ENCODE data around the gene RAD51B.

The RAD51B gene

DNA sequence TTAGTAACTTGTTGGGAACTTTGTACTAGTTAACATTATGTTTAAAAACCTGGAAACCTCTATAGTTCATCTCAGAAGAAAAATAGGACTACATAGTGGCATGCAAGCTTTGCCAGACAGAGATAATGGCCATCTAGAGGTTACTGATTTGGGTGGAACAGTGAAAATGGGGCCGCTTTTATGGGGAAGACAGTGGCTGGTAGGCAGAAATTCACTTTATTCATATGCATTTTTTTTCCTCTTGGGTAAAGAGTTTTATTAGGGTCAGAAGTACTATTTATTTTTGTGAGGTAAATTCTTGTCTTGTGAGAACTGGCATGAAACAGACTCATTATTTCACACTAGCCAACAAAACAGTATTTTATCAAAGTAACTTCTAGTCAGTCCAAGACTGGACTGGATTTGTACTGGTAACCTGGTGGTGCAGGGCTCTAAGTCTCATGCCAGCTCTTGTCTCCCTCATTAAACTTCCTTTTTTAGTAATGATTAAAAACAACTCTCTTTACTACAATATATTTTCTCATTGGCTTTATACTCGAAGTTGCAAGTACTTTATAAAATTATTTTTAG is 345.8 kb downstream of the RAD51B start:
- no peak overlapping the region for H3K9ac ChIP-seq (ENCODE audit: insufficient read length, low read depth)
- H3K9me3 ChIP-seq (ENCODE audit: insufficient read depth, low read length) = no peaks in the 10 kb centered on the region
- no peak overlapping the region for H3K4me3 ChIP-seq (ENCODE audit: insufficient read length, low read depth)
- H3K36me3 ChIP-seq (ENCODE audit: insufficient read depth, insufficient read length, low read length) = no peaks in the 10 kb centered on the region
- no peak for TF ChIP-seq YY1 (IDR thresholded peaks at IDR 0.05; ENCODE audit: insufficient read depth, insufficient read length)
- no peak for TF ChIP-seq SUZ12 (IDR thresholded peaks at IDR 0.05; ENCODE audit: extremely low read depth, insufficient read depth, insufficient read length)
- DNase-seq (ENCODE audit: low read depth, low spot score) = no peak
- no peaks in the 10 kb centered on the region for H3K4me1 ChIP-seq (ENCODE audit: insufficient read depth, insufficient read length)
- H3K27me3 ChIP-seq (ENCODE audit: insufficient read depth, insufficient read length) = no peaks in the 10 kb centered on the region

DNA sequence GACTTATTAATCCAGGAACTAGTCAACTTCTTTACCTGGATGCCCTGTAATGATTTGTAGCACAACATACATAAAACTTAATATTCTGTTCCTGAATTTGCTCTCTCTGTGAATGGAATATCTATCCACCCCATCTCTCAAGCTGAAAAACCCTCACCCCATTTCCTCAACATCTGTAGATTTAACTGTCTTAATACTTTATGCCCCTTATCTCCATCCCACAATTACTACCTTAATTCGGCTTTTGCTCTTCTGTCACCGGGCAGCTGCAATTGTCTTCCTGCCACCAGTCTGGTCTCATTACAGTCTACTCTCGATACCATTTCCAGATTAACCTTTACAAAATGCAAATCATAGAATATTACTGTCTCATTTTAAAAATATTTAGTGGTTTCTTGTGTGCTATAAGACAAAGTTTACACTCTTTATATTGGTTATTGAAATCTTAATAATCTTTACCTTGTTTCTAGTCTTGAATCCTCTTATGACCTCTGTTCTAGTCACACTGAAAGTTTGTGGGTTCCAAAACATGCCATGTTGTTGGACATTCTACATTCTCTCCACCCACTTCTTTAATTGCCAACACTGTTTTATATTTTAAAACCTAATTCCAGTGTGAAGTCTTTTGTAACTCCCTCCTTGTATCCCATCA is 347.3 kb downstream of the RAD51B start:
- H3K4me3 ChIP-seq (ENCODE audit: insufficient read length, low read depth) = no peak overlapping the region
- no peaks in the 10 kb centered on the region for H3K27me3 ChIP-seq (ENCODE audit: insufficient read depth, insufficient read length)
- no peaks in the 10 kb centered on the region for H3K4me1 ChIP-seq (ENCODE audit: insufficient read depth, insufficient read length)
- no peaks in the 10 kb centered on the region for H3K36me3 ChIP-seq (ENCODE audit: insufficient read depth, insufficient read length, low read length)
- no peaks in the 10 kb centered on the region for H3K9me3 ChIP-seq (ENCODE audit: insufficient read depth, low read length)
- no peak for DNase-seq (ENCODE audit: low read depth, low spot score)
- no peak for TF ChIP-seq ZNF274 (IDR thresholded peaks at IDR 0.05; ENCODE audit: low read depth, low read length)
- no peak for TF ChIP-seq SUZ12 (IDR thresholded peaks at IDR 0.05; ENCODE audit: extremely low read depth, insufficient read depth, insufficient read length)
- TF ChIP-seq YY1 (IDR thresholded peaks at IDR 0.05; ENCODE audit: insufficient read depth, insufficient read length) = no peak
- no peak overlapping the region for H3K9ac ChIP-seq (ENCODE audit: insufficient read length, low read depth)

DNA sequence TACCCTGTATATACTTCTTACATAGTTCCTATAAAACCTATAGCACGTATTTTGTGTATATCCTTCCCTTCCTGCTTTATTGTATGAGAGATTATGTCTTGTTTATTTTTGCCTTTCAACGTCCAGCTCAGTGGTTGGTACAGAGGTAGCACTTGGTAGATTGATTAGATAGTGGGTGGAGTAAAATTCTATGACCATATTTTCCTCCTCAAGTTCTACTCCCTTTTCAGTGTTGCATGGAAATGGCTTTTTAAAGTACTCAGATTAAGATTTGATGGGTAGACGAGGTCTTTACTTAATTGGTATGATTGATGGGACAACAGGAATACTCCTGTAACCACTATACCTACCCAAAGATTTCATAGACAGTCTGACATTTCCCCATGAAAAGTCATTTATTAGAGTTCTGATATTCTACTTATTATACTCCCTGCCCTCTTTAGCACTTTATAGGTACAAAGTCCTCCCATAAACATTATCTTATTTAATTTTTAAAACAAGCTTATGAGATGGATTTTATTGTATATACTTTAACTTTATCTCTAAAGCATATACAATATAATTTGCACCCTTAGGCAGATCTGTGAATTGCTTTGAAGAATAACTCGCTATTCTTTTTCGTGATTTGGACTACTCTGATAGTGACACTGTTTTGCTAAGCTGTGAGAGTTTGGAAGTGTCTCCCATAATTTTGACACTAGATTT is 348.0 kb downstream of the RAD51B start:
- no peak for DNase-seq (ENCODE audit: low read depth, low spot score)
- H3K9me3 ChIP-seq (ENCODE audit: insufficient read depth, low read length) = no peaks in the 10 kb centered on the region
- no peaks in the 10 kb centered on the region for H3K4me1 ChIP-seq (ENCODE audit: insufficient read depth, insufficient read length)
- no peak overlapping the region for H3K4me3 ChIP-seq (ENCODE audit: insufficient read length, low read depth)
- no peaks in the 10 kb centered on the region for H3K36me3 ChIP-seq (ENCODE audit: insufficient read depth, insufficient read length, low read length)
- H3K27me3 ChIP-seq (ENCODE audit: insufficient read depth, insufficient read length) = no peaks in the 10 kb centered on the region
- TF ChIP-seq YY1 (IDR thresholded peaks at IDR 0.05; ENCODE audit: insufficient read depth, insufficient read length) (no peak), ZNF274 (IDR thresholded peaks at IDR 0.05; ENCODE audit: low read depth, low read length) (no peak), SUZ12 (IDR thresholded peaks at IDR 0.05; ENCODE audit: extremely low read depth, insufficient read depth, insufficient read length) (no peak)
- no peak overlapping the region for H3K9ac ChIP-seq (ENCODE audit: insufficient read length, low read depth)

DNA sequence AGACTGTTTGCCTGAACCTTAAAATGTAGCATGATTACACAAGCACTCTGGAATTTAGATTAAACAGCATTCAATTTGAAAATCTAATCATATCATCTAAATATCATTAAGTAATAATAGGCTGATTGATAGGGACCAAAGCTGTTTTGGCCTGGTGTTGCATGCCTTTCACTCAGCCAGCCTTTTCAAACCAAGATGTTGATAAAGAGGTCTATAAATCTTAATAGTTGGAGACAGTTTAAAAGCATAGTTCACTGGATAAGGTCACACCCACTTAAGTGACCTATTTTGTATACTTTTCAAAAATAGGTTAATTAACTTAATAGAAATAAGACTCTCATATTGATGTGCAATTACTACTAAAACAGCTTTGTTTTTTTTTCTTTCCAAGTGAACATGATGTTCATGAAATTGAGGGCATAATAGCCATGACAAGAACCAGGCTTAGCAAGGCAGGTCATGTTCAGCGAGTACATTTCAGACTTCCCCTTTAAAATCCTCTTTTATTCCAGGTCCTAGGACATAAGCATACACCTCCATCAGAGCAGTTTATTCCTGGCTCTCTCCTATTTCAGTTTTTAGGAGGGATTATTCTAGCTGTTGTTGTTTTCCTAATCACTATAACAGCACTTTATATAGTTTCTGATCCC is 349.0 kb downstream of the RAD51B start:
- Histone ChIP-seq H3K27me3 (ENCODE audit: insufficient read depth, insufficient read length) (no peaks in the 10 kb centered on the region), H3K4me3 (ENCODE audit: insufficient read length, low read depth) (no peak overlapping the region), H3K4me1 (ENCODE audit: insufficient read depth, insufficient read length) (no peaks in the 10 kb centered on the region), H3K9ac (ENCODE audit: insufficient read length, low read depth) (no peak overlapping the region), H3K36me3 (ENCODE audit: insufficient read depth, insufficient read length, low read length) (no peaks in the 10 kb centered on the region), H3K9me3 (ENCODE audit: insufficient read depth, low read length) (no peaks in the 10 kb centered on the region)
- DNase-seq (ENCODE audit: low read depth, low spot score) = no peak
- TF ChIP-seq SUZ12 (IDR thresholded peaks at IDR 0.05; ENCODE audit: extremely low read depth, insufficient read depth, insufficient read length) (no peak), ZNF274 (IDR thresholded peaks at IDR 0.05; ENCODE audit: low read depth, low read length) (no peak)

DNA sequence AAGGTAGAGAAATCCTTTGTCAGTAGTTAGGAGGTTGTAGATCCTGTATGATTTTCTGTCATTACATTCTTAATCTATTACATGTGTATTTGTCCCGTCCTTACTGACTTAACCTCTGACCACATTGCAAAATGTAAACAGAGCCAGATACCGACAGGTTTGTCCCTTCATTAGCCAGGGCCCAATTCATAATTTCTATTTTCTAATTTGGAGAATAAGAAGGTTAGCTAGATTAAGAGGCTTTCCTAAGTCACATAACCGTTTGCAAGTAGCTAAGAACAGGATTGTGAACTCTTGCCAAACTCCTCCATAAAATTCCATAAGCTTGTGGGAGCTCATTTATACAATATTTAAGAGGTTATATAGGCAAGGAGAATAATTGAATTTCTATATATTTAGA is 352.6 kb downstream of the RAD51B start:
- Histone ChIP-seq H3K9ac (ENCODE audit: insufficient read length, low read depth) (no peak overlapping the region), H3K27me3 (ENCODE audit: insufficient read depth, insufficient read length) (no peaks in the 10 kb centered on the region), H3K36me3 (ENCODE audit: insufficient read depth, insufficient read length, low read length) (no peaks in the 10 kb centered on the region), H3K4me1 (ENCODE audit: insufficient read depth, insufficient read length) (no peaks in the 10 kb centered on the region), H3K9me3 (ENCODE audit: insufficient read depth, low read length) (no peaks in the 10 kb centered on the region), H3K4me3 (ENCODE audit: insufficient read length, low read depth) (no peak overlapping the region)
- DNase-seq (ENCODE audit: low read depth, low spot score) = no peak
- TF ChIP-seq ZNF274 (IDR thresholded peaks at IDR 0.05; ENCODE audit: low read depth, low read length) = no peak
- TF ChIP-seq SUZ12 (IDR thresholded peaks at IDR 0.05; ENCODE audit: extremely low read depth, insufficient read depth, insufficient read length) = no peak
- TF ChIP-seq YY1 (IDR thresholded peaks at IDR 0.05; ENCODE audit: insufficient read depth, insufficient read length) = no peak

DNA sequence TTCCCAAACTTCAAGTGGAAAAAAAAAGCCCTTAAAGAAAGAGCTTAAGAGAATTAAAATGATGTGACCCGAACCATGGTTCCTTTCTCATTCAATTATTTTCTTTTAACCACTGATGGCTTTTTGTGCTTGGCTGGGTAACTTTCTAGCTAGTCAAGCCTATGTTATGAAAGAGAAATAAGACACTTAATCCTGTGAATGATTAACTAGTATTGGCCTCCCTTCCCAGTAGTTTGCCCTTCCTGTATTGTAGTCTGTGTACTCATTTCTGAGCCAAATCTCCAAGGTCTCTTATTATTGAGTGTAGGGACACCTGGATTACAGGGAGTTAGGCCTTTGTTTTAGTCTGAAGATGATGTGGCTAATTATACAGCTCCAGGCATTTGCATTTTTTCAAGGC is 353.0 kb downstream of the RAD51B start:
- no peaks in the 10 kb centered on the region for H3K4me1 ChIP-seq (ENCODE audit: insufficient read depth, insufficient read length)
- TF ChIP-seq ZNF274 (IDR thresholded peaks at IDR 0.05; ENCODE audit: low read depth, low read length) (no peak), SUZ12 (IDR thresholded peaks at IDR 0.05; ENCODE audit: extremely low read depth, insufficient read depth, insufficient read length) (no peak), YY1 (IDR thresholded peaks at IDR 0.05; ENCODE audit: insufficient read depth, insufficient read length) (no peak)
- no peak overlapping the region for H3K4me3 ChIP-seq (ENCODE audit: insufficient read length, low read depth)
- H3K9ac ChIP-seq (ENCODE audit: insufficient read length, low read depth) = no peak overlapping the region
- H3K36me3 ChIP-seq (ENCODE audit: insufficient read depth, insufficient read length, low read length) = no peaks in the 10 kb centered on the region
- DNase-seq (ENCODE audit: low read depth, low spot score) = no peak
- H3K9me3 ChIP-seq (ENCODE audit: insufficient read depth, low read length) = no peaks in the 10 kb centered on the region
- H3K27me3 ChIP-seq (ENCODE audit: insufficient read depth, insufficient read length) = no peaks in the 10 kb centered on the region
